Panc1 (cell line): ENCODE measurements around the gene FPR3. TPM values are rescaled to one million over a fixed set of nuclear protein-coding genes. Genes with fewer than 3 reads are reported as not detected.

Source experiments
- ATAC-seq: fragments of 200-7000 bp; cut with Tn5 transposase; 2 replicates; pipeline ENCODE4 v1.9.1; 2020; ENCODE audit warnings: mild to moderate bottlenecking, moderate library complexity
- BruUV-seq: library from RNA; stranded (reverse); fragments of 400-500 nt; replicated peaks from 2 replicates; lab custom pipeline; 2021; lab: Mats Ljungman, UMichigan
- CTCF ChIA-PET: fragments of 300-600 bp; sonication (Branson Sonifier 250); formaldehyde crosslinking; loops from one replicate; lab custom pipeline; 2022; ENCODE audit warnings: antibody characterized with exemption; lab: Charles Lee
- POLR2A ChIA-PET: fragments of 300-600 bp; sonication (Branson Sonifier 250); formaldehyde crosslinking; loops from one replicate; lab custom pipeline; 2022; ENCODE audit warnings: antibody characterized with exemption; lab: Charles Lee
- DNase-seq: peaks from one replicate; pipeline ENCODE4 v3.0.0-alpha.2; 2010; ENCODE audit warnings: low read depth, low spot score
- H3K27ac ChIP-seq: 2 replicates; pipeline ENCODE4 v1.5.1; 2011; ENCODE audit warnings: mild to moderate bottlenecking, low read length, inconsistent platforms
- H3K27me3 ChIP-seq: fragments of 200-500 bp; sonication (Bioruptor generic); 2 replicates; pipeline ENCODE4 v1.6.0; 2014; ENCODE audit warnings: low read length, inconsistent platforms; ENCODE audit not compliant: control insufficient read depth, insufficient read depth
- H3K36me3 ChIP-seq: fragments of 200-500 bp; sonication (Bioruptor generic); 2 replicates; pipeline ENCODE4 v1.5.1; 2014; ENCODE audit warnings: inconsistent platforms, mild to moderate bottlenecking, low read length, moderate library complexity; ENCODE audit not compliant: control insufficient read depth, insufficient read depth
- H3K4me1 ChIP-seq: 2 replicates; pipeline ENCODE4 v1.5.1; 2011; ENCODE audit warnings: inconsistent platforms, mild to moderate bottlenecking, low read length, moderate library complexity; ENCODE audit not compliant: control insufficient read depth, insufficient read depth
- H3K4me3 ChIP-seq, 2 experiments: 2 replicates each; pipeline ENCODE4 v1.5.1; 2011 to 2012; ENCODE audit warnings: low read depth in 2 of 2, low read length in 2 of 2, mild to moderate bottlenecking in 2 of 2, inconsistent platforms in 1 of 2, moderate library complexity in 1 of 2
- H3K9me3 ChIP-seq: fragments of 200-500 bp; sonication (Bioruptor generic); 2 replicates; pipeline ENCODE4 v1.5.1; 2014; ENCODE audit warnings: low read depth, mild to moderate bottlenecking, inconsistent platforms, low read length, moderate library complexity; ENCODE audit not compliant: control insufficient read depth, insufficient read depth
- CTCF ChIP-seq: fragments of 450-650 bp; IDR thresholded peaks from 2 replicates; pipeline ENCODE4 v1.5.1; 2017; ENCODE audit warnings: mild to moderate bottlenecking
- POLR2AphosphoS5 ChIP-seq: IDR thresholded peaks from 2 replicates; pipeline ENCODE4 v1.6.1; 2012; ENCODE audit warnings: mild to moderate bottlenecking, low read depth, low read length, moderate library complexity
- SIN3A ChIP-seq: IDR thresholded peaks from 2 replicates; pipeline ENCODE4 v1.6.1; 2012; ENCODE audit warnings: low read depth, mild to moderate bottlenecking, low read length, moderate library complexity, borderline replicate concordance; ENCODE audit not compliant: insufficient read depth
- TCF7L2 ChIP-seq: IDR thresholded peaks from 2 replicates; pipeline ENCODE4 v1.6.1; 2011; ENCODE audit warnings: mild to moderate bottlenecking, low read depth, low read length, inconsistent platforms
- in situ Hi-C: cut with HindIII; loops from 2 replicates; pipeline ENCODE4 v1.10.0; 2016; ENCODE audit warnings: low sequenced_read_pairs, low pct_unique_long_range_greater_than_20kb
- intact Hi-C: fragments of 100-400 bp; cut with micrococcal nuclease; formaldehyde crosslinking; loops from one replicate; pipeline ENCODE4 v1.10.0; 2022; ENCODE audit not compliant: unreplicated experiment
- total RNA-seq: library from RNA; stranded (reverse); gene quantifications from one replicate; pipeline ENCODE4 v1.2.1, GENCODE V29; 2021; ENCODE audit not compliant: unreplicated experiment
- TF ChIP-seq, protein P1 (sequence below), 2 experiments: IDR thresholded peaks; 2 replicates each; pipeline ENCODE4 v1.6.1; 2011 to 2012; ENCODE audit warnings: low read depth in 2 of 2, control low read depth in 1 of 2, low read length in 1 of 2, mild to moderate bottlenecking in 1 of 2, moderate library complexity in 1 of 2; ENCODE audit not compliant: insufficient read depth in 1 of 2

FPR3 gene
- total RNA-seq, 1 experiment from 2014 or later, result 0.08 TPM

DNA sequence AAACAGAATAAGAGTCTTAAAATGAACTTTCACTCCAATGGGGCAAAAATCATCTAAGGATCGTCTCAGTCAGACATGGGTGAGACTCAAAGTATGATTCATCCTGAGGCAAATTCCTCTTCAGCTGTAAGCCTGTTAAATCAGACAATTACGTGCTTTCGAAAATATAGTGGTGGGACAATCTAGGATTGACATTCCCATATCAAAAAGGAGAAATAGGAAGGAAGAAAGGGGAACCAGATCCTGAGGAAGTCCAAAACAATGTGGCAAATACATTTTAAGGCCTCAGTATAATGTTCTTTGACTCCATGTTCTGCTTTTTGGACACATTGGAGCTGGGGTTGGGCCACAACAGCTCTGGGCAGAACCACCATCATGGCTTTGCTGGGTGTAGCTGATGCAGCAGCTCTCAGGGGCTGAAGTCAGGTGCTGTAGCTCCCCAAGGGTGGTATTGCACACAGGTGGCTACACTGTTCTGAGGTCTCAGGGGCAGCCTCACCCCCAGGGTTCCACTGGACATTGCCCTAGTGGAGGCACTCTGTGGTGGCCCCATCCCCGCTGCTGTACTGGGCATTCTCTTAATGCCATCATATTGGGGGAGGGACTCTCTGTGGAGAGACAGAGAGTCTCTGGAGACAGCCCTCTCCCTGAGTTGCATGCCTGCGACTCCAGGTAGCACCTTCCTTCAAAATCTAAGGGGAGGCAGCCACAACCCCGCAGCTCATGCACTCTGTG, 5.7 kb upstream of the FPR3 start:
- TF ChIP-seq, protein P1, sequence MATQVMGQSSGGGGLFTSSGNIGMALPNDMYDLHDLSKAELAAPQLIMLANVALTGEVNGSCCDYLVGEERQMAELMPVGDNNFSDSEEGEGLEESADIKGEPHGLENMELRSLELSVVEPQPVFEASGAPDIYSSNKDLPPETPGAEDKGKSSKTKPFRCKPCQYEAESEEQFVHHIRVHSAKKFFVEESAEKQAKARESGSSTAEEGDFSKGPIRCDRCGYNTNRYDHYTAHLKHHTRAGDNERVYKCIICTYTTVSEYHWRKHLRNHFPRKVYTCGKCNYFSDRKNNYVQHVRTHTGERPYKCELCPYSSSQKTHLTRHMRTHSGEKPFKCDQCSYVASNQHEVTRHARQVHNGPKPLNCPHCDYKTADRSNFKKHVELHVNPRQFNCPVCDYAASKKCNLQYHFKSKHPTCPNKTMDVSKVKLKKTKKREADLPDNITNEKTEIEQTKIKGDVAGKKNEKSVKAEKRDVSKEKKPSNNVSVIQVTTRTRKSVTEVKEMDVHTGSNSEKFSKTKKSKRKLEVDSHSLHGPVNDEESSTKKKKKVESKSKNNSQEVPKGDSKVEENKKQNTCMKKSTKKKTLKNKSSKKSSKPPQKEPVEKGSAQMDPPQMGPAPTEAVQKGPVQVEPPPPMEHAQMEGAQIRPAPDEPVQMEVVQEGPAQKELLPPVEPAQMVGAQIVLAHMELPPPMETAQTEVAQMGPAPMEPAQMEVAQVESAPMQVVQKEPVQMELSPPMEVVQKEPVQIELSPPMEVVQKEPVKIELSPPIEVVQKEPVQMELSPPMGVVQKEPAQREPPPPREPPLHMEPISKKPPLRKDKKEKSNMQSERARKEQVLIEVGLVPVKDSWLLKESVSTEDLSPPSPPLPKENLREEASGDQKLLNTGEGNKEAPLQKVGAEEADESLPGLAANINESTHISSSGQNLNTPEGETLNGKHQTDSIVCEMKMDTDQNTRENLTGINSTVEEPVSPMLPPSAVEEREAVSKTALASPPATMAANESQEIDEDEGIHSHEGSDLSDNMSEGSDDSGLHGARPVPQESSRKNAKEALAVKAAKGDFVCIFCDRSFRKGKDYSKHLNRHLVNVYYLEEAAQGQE (IDR thresholded peaks at IDR 0.05; ENCODE audit: insufficient read depth in 1 of 2, low read depth in 2 of 2, low read length in 1 of 2), result no peak
- TF ChIP-seq POLR2AphosphoS5 (no peak), SIN3A (no peak)
- DNase-seq, result no peak
- no peaks in the 10 kb centered on the region for H3K9me3 ChIP-seq
- H3K4me1 ChIP-seq, result no peaks in the 10 kb centered on the region
- intact Hi-C loops, result no loop called here
- H3K4me3 ChIP-seq, result no peak overlapping the region
- in situ Hi-C loops, result no loop called here
- BruUV-seq, result no TSS peak
- no peak overlapping the region for H3K27ac ChIP-seq
- POLR2A ChIA-PET, result no interaction called here
- CTCF ChIA-PET, result no interaction called here
- H3K27me3 ChIP-seq, result no peaks in the 10 kb centered on the region
- H3K36me3 ChIP-seq, result no peaks in the 10 kb centered on the region
- ATAC-seq, result no peak

- H3K9me3 ChIP-seq, result no peaks in the 10 kb centered on the region
- H3K36me3 ChIP-seq, result no peaks in the 10 kb centered on the region
- POLR2A ChIA-PET, result no interaction called here
- DNase-seq (no peak), ATAC-seq (no peak)
- no peak overlapping the region for H3K4me3 ChIP-seq
- in situ Hi-C loops (no loop called here), intact Hi-C loops (no loop called here)
- no TSS peak for BruUV-seq
- H3K27me3 ChIP-seq, result no peaks in the 10 kb centered on the region
- no peak overlapping the region for H3K27ac ChIP-seq
- CTCF ChIA-PET, result no interaction called here
- TF ChIP-seq CTCF (no peak), TCF7L2 (no peak), POLR2AphosphoS5 (no peak), SIN3A (no peak)
- TF ChIP-seq, protein P1 (IDR thresholded peaks at IDR 0.05; ENCODE audit: insufficient read depth in 1 of 2, low read depth in 2 of 2, low read length in 1 of 2), result no peak
- no peaks in the 10 kb centered on the region for H3K4me1 ChIP-seq
Observed at GRCh38 chr19:51792932-51793331, 2.0 kb upstream of the FPR3 start.
